Uterus (tissue), 2 donors: Measurements from ENCODE around the gene SLC17A9.

ENCODE experiments used
- CTCF ChIP-seq, 4 experiments: fragments of 200-600 bp in 2 of 4; fragments of 450-650 bp in 2 of 4; sonication (generic) in 2 of 4; IDR thresholded peaks; one replicate each; pipeline ENCODE4 v1.5.1; 2016 to 2019; ENCODE audit warnings: antibody characterized with exemption in 4 of 4, mild to moderate bottlenecking in 2 of 4, moderate library complexity in 1 of 4
- POLR2A ChIP-seq, 2 donors: fragments of 450-650 bp; IDR thresholded peaks; one replicate each; pipeline ENCODE4 v1.6.1; 2016; ENCODE audit warnings: antibody characterized with exemption in 2 of 2, mild to moderate bottlenecking in 1 of 2, moderate library complexity in 1 of 2

GRCh38 chr20:62945771-62946339 is 6.7 kb upstream of the SLC17A9 start:
- no peak for TF ChIP-seq CTCF (IDR thresholded peaks at IDR 0.05)
- no peak for TF ChIP-seq POLR2A (IDR thresholded peaks at IDR 0.05)
